Uterus (tissue), 4 donors: ENCODE measurements around the gene CAMK2D. TPM values are rescaled to one million over a fixed set of nuclear protein-coding genes. Genes with fewer than 3 reads are reported as not detected.
"Not testable (repeated sequence)": the region's sequence is repeated elsewhere in the genome, so short reads cannot be mapped to it uniquely, and the experiment has no call there.

Experiments used
- DNase-seq, 2 donors: peaks; one replicate each; pipeline ENCODE4 v3.0.0-alpha.2; 2019 to 2020
- H3K27ac ChIP-seq, 2 donors: fragments of 200-600 bp; sonication (generic); 1 replicate in 1 of 2; 2 replicates in 1 of 2; pipeline ENCODE4 v1.5.1; 2016 to 2018
- H3K27me3 ChIP-seq, 2 donors: fragments of 200-600 bp; sonication (generic); one replicate each; pipeline ENCODE4 v1.5.1; 2018 to 2019; ENCODE audit warnings: control low read depth in 1 of 2
- H3K36me3 ChIP-seq, 2 donors: fragments of 200-600 bp; sonication (generic); one replicate each; pipeline ENCODE4 v1.5.1; 2019; ENCODE audit warnings: control low read depth in 1 of 2
- H3K4me1 ChIP-seq, 2 donors: fragments of 200-600 bp; sonication (generic); one replicate each; pipeline ENCODE4 v1.5.1; 2018 to 2019; ENCODE audit warnings: control low read depth in 1 of 2
- H3K4me3 ChIP-seq, 2 donors: fragments of 200-600 bp; sonication (generic); 1 replicate in 1 of 2; 2 replicates in 1 of 2; pipeline ENCODE4 v1.5.1; 2018 to 2019; ENCODE audit warnings: mild to moderate bottlenecking in 1 of 2
- H3K9me3 ChIP-seq, 2 donors: fragments of 200-600 bp; sonication (generic); one replicate each; pipeline ENCODE4 v1.5.1; 2019; ENCODE audit warnings: control low read depth in 1 of 2
- CTCF ChIP-seq, 4 experiments: fragments of 200-600 bp in 2 of 4; fragments of 450-650 bp in 2 of 4; sonication (generic) in 2 of 4; IDR thresholded peaks; one replicate each; pipeline ENCODE4 v1.5.1; 2016 to 2019; ENCODE audit warnings: antibody characterized with exemption in 4 of 4, mild to moderate bottlenecking in 2 of 4, moderate library complexity in 1 of 4
- POLR2A ChIP-seq, 2 donors: fragments of 450-650 bp; IDR thresholded peaks; one replicate each; pipeline ENCODE4 v1.6.1; 2016; ENCODE audit warnings: antibody characterized with exemption in 2 of 2, mild to moderate bottlenecking in 1 of 2, moderate library complexity in 1 of 2
- intact Hi-C: fragments of 100-400 bp; cut with DNase I; formaldehyde crosslinking; loops from one replicate; pipeline ENCODE4 v1.15.1; 2023; ENCODE audit warnings: low total_unique reads
- total RNA-seq, 4 donors: library from RNA; depleted of rRNA in 3 of 4; stranded (reverse); fragments of >200 nt in 3 of 4; gene quantifications; one replicate each; pipeline versions ENCODE4 v1.1.0 to v1.2.4, GENCODE V29; 2014 to 2023
- donor health status: DM: yes; HTN: yes; CAD: no.

Gene CAMK2D
- total RNA-seq, 4 donors from 2014 or later: 41.5 to 95.3 (median 54.3) TPM

GRCh38 chr4:113687067-113687718 lies 74.3 kb downstream of the CAMK2D start:
- H3K4me1 ChIP-seq: no peaks in the 10 kb centered on the region
- DNase-seq: no peak
- H3K9me3 ChIP-seq: no peaks in the 10 kb centered on the region
- H3K27ac ChIP-seq: no peak overlapping the region
- H3K4me3 ChIP-seq: no peak overlapping the region
- no peaks in the 10 kb centered on the region for H3K27me3 ChIP-seq
- TF ChIP-seq CTCF (IDR thresholded peaks at IDR 0.05) (no peak), POLR2A (IDR thresholded peaks at IDR 0.05) (no peak)
- intact Hi-C loops: no loop called here
- H3K36me3 ChIP-seq: no peaks in the 10 kb centered on the region

GRCh38 chr4:113685157-113685556 lies 76.4 kb downstream of the CAMK2D start:
- H3K9me3 ChIP-seq, intact Hi-C loops, DNase-seq, H3K36me3 ChIP-seq, H3K4me3 ChIP-seq, H3K27me3 ChIP-seq, H3K4me1 ChIP-seq: not testable (repeated sequence)
- peak overlapping the region; percentile 24 to 40 for H3K27ac ChIP-seq

GRCh38 chr4:113684534-113685091 lies 76.9 kb downstream of the CAMK2D start:
- peak; percentile 25 to 39 for DNase-seq
- Histone ChIP-seq H3K4me1 (no peaks in the 10 kb centered on the region), H3K27ac (peak overlapping the region; percentile 24 to 40), H3K36me3 (no peaks in the 10 kb centered on the region), H3K4me3 (no peak overlapping the region), H3K9me3 (no peaks in the 10 kb centered on the region), H3K27me3 (no peaks in the 10 kb centered on the region)
- TF ChIP-seq POLR2A (IDR thresholded peaks at IDR 0.05): no peak
- peak in 2 of 4 experiments; percentile 7 to 25 for TF ChIP-seq CTCF (IDR thresholded peaks at IDR 0.05)
- intact Hi-C loops: no loop called here

GRCh38 chr4:113682730-113683537 lies 78.6 kb downstream of the CAMK2D start:
- no peak for TF ChIP-seq POLR2A (IDR thresholded peaks at IDR 0.05)
- TF ChIP-seq CTCF (IDR thresholded peaks at IDR 0.05): no peak
- intact Hi-C loops: no loop called here

GRCh38 chr4:113678641-113679040 lies 82.9 kb downstream of the CAMK2D start:
- DNase-seq: no peak
- no peak overlapping the region for H3K4me3 ChIP-seq
- intact Hi-C loops: no loop called here
- no peaks in the 10 kb centered on the region for H3K9me3 ChIP-seq
- H3K27ac ChIP-seq: no peak overlapping the region
- H3K4me1 ChIP-seq: no peaks in the 10 kb centered on the region
- TF ChIP-seq POLR2A (IDR thresholded peaks at IDR 0.05) (no peak), CTCF (IDR thresholded peaks at IDR 0.05) (no peak)
- no peaks in the 10 kb centered on the region for H3K36me3 ChIP-seq
- H3K27me3 ChIP-seq: no peaks in the 10 kb centered on the region

More at GRCh38 chr4:113682730-113683537, 78.6 kb downstream of the CAMK2D start:
- no peak for DNase-seq
- H3K4me3 ChIP-seq: no peak overlapping the region
- no peak overlapping the region for H3K27ac ChIP-seq
- H3K36me3 ChIP-seq: no peaks in the 10 kb centered on the region
- H3K4me1 ChIP-seq: no peaks in the 10 kb centered on the region
- no peaks in the 10 kb centered on the region for H3K9me3 ChIP-seq
- no peaks in the 10 kb centered on the region for H3K27me3 ChIP-seq
